ENCODE results near the gene AHDC1.
"Not testable (repeated sequence)": the region's sequence is repeated elsewhere in the genome, so short reads cannot be mapped to it uniquely, and the experiment has no call there.

DNA sequence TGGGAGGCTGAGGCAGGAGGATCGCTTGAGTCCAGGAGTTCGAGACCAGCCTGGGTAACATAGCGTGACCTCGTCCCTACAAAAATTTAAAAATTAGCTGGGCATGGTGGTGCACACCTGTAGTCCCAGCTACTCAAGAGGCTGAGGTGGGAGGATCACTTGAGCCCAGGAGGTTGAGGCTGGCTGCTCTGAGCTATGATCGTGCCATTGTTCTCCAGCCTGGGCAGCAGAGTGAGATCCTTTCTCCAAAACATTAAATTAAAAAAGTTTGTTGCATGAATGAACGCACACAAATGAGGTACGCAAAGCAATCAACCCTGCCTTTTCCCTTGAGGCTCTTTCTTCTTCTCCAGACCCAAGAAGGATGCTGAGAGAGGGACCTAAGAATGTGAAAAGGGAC lies 50.1 kb downstream of the AHDC1 start:
- TF ChIP-seq ZNF121 (CRISPR knock-in tag; IDR thresholded peaks at IDR 0.05); NFE2L1 (CRISPR knock-in tag; IDR thresholded peaks at IDR 0.05); CTCF (IDR thresholded peaks at IDR 0.05); TEAD4 (CRISPR knock-in tag; IDR thresholded peaks at IDR 0.05); ZBTB21 (CRISPR knock-in tag; IDR thresholded peaks at IDR 0.05; ENCODE audit: borderline replicate concordance); ELF4 (CRISPR knock-in tag; IDR thresholded peaks at IDR 0.05; ENCODE audit: low read depth); IRF1 (CRISPR knock-in tag; IDR thresholded peaks at IDR 0.05); TEAD1 (CRISPR knock-in tag; IDR thresholded peaks at IDR 0.05); ZNF232 (CRISPR knock-in tag; IDR thresholded peaks at IDR 0.05); PRDM15 (CRISPR knock-in tag; IDR thresholded peaks at IDR 0.05); ATF6 (CRISPR knock-in tag; IDR thresholded peaks at IDR 0.05); NR1H2 (CRISPR knock-in tag; IDR thresholded peaks at IDR 0.05): not testable (repeated sequence)
- TF ChIP-seq, protein P1, sequence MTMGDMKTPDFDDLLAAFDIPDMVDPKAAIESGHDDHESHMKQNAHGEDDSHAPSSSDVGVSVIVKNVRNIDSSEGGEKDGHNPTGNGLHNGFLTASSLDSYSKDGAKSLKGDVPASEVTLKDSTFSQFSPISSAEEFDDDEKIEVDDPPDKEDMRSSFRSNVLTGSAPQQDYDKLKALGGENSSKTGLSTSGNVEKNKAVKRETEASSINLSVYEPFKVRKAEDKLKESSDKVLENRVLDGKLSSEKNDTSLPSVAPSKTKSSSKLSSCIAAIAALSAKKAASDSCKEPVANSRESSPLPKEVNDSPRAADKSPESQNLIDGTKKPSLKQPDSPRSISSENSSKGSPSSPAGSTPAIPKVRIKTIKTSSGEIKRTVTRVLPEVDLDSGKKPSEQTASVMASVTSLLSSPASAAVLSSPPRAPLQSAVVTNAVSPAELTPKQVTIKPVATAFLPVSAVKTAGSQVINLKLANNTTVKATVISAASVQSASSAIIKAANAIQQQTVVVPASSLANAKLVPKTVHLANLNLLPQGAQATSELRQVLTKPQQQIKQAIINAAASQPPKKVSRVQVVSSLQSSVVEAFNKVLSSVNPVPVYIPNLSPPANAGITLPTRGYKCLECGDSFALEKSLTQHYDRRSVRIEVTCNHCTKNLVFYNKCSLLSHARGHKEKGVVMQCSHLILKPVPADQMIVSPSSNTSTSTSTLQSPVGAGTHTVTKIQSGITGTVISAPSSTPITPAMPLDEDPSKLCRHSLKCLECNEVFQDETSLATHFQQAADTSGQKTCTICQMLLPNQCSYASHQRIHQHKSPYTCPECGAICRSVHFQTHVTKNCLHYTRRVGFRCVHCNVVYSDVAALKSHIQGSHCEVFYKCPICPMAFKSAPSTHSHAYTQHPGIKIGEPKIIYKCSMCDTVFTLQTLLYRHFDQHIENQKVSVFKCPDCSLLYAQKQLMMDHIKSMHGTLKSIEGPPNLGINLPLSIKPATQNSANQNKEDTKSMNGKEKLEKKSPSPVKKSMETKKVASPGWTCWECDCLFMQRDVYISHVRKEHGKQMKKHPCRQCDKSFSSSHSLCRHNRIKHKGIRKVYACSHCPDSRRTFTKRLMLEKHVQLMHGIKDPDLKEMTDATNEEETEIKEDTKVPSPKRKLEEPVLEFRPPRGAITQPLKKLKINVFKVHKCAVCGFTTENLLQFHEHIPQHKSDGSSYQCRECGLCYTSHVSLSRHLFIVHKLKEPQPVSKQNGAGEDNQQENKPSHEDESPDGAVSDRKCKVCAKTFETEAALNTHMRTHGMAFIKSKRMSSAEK (CRISPR knock-in tag; IDR thresholded peaks at IDR 0.05; ENCODE audit: borderline replicate concordance): not testable (repeated sequence)
- TF ChIP-seq, protein P2, sequence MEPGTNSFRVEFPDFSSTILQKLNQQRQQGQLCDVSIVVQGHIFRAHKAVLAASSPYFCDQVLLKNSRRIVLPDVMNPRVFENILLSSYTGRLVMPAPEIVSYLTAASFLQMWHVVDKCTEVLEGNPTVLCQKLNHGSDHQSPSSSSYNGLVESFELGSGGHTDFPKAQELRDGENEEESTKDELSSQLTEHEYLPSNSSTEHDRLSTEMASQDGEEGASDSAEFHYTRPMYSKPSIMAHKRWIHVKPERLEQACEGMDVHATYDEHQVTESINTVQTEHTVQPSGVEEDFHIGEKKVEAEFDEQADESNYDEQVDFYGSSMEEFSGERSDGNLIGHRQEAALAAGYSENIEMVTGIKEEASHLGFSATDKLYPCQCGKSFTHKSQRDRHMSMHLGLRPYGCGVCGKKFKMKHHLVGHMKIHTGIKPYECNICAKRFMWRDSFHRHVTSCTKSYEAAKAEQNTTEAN (CRISPR knock-in tag; IDR thresholded peaks at IDR 0.05): not testable (repeated sequence)

Data from WTC11 (cell line).